HG03558 (cell line): ENCODE data around the gene BPTF.
"Not testable (repeated sequence)": the region's sequence is repeated elsewhere in the genome, so short reads cannot be mapped to it uniquely, and the experiment has no call there.

Source experiments
- ATAC-seq: cut with Tn5 transposase; IDR thresholded peaks from one replicate; pipeline ENCODE4 v1.9.1; 2021; ENCODE audit warnings: moderate number of reproducible peaks; ENCODE audit not compliant: unreplicated experiment; ENCODE audit errors: extremely low read depth

The BPTF gene, protein sequence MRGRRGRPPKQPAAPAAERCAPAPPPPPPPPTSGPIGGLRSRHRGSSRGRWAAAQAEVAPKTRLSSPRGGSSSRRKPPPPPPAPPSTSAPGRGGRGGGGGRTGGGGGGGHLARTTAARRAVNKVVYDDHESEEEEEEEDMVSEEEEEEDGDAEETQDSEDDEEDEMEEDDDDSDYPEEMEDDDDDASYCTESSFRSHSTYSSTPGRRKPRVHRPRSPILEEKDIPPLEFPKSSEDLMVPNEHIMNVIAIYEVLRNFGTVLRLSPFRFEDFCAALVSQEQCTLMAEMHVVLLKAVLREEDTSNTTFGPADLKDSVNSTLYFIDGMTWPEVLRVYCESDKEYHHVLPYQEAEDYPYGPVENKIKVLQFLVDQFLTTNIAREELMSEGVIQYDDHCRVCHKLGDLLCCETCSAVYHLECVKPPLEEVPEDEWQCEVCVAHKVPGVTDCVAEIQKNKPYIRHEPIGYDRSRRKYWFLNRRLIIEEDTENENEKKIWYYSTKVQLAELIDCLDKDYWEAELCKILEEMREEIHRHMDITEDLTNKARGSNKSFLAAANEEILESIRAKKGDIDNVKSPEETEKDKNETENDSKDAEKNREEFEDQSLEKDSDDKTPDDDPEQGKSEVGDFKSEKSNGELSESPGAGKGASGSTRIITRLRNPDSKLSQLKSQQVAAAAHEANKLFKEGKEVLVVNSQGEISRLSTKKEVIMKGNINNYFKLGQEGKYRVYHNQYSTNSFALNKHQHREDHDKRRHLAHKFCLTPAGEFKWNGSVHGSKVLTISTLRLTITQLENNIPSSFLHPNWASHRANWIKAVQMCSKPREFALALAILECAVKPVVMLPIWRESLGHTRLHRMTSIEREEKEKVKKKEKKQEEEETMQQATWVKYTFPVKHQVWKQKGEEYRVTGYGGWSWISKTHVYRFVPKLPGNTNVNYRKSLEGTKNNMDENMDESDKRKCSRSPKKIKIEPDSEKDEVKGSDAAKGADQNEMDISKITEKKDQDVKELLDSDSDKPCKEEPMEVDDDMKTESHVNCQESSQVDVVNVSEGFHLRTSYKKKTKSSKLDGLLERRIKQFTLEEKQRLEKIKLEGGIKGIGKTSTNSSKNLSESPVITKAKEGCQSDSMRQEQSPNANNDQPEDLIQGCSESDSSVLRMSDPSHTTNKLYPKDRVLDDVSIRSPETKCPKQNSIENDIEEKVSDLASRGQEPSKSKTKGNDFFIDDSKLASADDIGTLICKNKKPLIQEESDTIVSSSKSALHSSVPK (N-terminal part only)

DNA sequence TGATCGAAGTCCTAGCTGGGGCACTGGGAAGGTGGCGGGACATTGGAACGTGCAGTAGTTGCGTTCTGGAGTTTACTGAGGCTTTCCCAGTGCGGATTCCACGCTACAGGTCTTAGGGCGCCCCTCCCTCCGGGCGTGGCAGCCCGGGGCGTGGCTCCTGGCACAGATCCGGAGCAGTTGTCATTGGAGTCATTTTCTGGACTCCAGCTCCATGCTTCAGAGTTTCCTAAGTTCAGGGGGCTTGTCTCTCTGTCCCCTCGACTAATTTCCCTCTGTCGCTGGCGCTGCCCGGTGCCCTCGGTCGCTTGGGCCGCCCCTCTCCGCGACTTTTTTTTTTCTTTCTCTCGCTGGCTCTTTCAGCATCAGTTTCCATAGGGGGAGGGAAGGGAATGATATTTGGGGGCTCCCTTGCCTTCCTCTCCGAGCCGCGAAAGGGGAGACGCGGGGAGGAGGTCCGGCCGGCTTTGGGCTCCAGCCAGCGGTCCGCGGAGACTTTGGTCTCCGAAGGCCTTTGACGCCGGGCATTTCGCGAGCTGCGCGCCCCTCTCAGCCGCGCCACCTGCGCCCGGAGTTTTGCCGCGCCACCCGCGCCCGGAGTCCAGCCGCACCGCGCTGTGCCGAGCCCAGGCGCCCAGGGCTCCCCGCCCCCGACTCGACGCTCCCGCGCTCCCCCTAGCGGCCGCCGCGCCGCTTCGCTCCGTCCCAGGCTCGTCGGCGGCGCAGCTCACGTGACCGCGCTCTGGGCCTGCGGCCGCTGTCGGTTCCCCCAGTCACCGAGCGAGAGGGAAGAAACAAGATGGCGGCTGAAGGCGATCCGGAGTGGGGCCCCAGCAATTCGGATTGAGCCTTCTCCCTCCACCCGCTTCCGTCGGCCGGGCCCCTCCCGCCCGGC, at the start of gene BPTF:
TSS of gene BPTF (plus strand) at position 769 of the 892 bp plus-strand sequence. CDS start 222 bp downstream, outside the sequence.
- ATAC-seq = peak; percentile 54

- ATAC-seq = no peak
Observed at GRCh38 chr17:67779098-67779672, 46.1 kb upstream of the BPTF start.

DNA sequence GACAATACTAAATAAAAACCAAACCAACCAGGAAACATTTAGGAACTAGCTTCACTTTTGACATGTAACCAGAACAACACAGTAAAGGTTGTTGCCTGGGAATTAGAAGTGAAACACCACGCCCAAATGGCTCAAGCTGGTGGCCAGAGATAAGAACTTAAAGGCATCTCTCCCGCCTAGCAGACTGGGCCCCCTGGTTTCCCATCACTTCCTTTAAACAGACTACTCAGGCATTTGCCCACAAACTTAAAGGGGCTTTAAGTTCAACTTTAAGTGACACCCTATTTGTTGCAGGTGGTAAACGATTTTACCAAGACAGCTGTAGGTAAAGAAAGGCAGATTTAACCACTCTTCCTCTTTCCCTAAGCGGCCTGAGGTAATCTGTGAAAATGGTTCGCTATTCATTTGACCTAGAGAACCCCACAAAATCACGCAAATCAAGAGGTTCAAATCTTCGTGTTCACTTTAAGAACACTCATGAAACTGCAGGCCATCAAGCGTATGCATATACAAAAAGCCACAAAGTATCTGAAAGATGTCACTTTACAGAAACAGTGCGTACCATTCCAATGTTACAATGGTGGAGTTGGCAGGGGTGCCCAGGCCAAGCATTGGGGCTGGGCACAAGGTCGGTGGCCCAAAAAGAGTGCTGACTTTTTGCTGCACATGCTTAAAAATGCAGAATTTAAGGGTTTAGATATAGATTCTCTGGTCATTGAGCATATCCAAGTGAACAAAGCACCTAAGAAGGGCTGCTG, 40.8 kb upstream of the BPTF start:
- no peak for ATAC-seq

- ATAC-seq = no peak
Observed at GRCh38 chr17:67785122-67785477, 40.2 kb upstream of the BPTF start.

GRCh38 chr17:67785504-67785903, 39.8 kb upstream of the BPTF start:
- no peak for ATAC-seq

GRCh38 chr17:67800495-67800928, 24.8 kb upstream of the BPTF start:
- ATAC-seq = no peak

- ATAC-seq = no peak
Observed at GRCh38 chr17:67801626-67802175, 23.6 kb upstream of the BPTF start.

DNA sequence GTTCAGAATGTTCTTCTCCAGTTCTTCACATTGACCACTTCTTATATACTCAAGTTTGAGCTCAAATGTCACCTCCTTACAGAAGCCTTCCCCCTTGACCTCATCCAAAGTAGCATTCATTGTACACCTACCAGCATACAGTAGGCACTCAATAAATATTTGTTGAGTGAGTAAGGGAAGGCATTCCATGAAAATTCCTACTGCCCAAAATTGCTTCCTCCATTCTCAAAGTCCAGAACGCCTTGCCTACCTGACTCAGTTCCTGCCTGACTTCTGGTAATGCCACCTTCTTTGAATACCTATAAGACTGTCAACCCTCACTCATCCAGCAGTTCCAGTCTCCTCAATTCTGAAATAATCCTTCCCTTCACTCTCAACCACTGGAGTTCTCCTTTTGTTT, 14.8 kb upstream of the BPTF start:
- no peak for ATAC-seq

DNA sequence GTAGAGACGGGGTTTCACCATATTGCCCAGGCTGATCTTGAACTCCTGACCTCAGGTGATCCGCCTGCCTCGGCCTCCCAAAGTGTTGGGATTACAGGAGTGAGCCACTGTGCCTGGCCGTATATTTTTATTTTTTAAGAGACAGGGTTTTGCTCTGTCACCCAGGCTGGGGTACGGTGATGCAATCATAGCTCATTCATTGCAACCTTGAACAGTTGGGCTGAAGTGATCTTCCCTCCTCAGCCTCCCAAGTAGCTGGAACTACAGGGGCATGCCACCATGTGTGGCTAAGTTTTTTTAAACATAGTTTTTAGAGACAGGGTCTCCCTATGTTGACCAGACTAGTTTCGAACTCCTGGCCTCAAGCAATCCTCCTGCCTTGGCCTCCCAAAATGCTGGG, 12.9 kb upstream of the BPTF start:
- not testable (repeated sequence) for ATAC-seq

DNA sequence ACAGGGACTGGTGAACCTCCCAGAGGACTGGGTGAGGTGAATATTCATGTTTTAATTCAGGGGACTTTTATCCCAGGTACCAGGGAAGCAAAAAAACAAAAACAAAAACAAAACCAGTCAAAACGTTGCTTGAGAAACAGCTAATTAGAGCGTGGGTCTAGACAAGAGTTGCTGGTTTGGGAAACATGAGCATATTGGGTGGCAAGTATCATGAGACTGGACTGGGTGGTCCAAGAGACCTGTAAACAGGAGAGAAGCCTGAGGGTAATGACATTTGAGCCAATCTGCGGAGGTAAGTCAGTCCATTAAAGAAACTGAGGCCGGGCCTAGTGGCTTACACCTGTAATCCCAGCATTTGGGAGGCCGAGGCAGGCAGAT, 11.5 kb upstream of the BPTF start:
- no peak for ATAC-seq

- ATAC-seq = peak; percentile 62
Observed at GRCh38 chr17:67818110-67819002, 6.9 kb upstream of the BPTF start.

DNA sequence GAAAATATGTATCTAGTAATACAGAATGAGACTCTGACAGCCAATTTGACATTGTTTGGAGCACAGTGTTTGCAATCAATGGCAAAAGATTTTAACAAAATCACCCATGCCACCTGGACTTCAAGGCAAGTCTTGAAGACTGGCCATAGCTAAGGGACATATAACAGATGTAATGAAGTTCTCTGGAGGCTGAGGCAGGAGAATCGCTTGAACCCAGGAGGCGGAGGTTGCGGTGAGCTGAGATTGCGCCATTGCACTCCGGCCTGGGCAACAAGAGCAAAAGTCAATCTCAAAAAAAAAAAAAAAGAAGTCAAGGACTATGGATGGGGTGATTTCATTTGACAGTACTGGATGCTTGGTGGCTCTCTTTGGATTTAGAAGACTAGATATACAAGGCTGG, 5.6 kb upstream of the BPTF start:
- ATAC-seq = no peak

DNA sequence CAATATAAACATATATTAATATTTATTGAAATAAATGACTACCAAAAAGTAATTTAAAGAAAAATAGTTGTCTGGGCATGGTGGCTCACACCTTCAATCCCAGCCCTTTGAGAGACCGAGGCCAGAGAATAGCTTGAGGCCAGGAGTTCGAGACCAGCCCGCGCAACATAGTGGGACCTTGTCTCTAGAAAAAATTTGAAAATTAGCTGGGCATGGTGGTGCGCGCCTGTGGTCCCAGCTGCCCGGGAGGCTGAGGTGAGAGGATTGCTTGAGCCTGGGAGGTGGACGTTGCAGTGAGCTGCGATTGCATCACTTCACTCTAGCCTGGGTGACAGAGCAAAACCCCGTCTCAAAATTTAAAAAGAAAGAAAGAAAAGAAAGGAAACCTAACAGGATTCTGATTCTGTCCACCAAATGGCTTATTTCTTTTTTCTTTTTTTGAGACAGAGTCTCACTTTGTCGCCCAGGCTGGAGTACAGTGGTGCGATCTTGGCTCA, 3.4 kb upstream of the BPTF start:
- no peak for ATAC-seq

GRCh38 chr17:67825627-67826601, 611 bp downstream of the BPTF start:
- ATAC-seq = peak; percentile 12

DNA sequence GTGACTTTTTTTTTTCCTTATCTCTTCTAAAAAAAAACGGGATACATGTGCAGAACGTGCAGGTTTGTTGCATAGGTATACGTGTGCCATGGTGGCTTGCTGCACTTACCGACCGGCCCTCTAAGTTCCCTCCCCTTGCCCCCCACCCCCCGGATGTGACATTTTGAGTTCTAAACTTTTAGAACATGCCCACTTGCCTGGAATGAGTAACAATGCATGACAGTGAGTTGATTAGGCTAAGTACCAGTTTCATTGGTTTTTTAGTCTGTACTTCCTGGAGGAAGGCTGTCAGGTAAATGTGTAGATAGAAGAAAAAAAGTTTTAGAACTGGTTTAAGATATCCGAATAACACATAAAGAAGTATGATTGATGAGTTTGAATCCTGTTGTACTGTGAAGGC, 4.0 kb downstream of the BPTF start:
- no peak for ATAC-seq

- ATAC-seq = no peak
Observed at GRCh38 chr17:67830440-67830839, 5.1 kb downstream of the BPTF start.
